GM12864 (cell line): ENCODE results near the gene EHF.

Source experiments
- DNase-seq: peaks from one replicate; pipeline ENCODE4 v3.0.0-alpha.2; 2011; ENCODE audit warnings: low read depth
- H3K4me3 ChIP-seq: 2 replicates; pipeline ENCODE4 v1.5.1; 2011; ENCODE audit warnings: mild to moderate bottlenecking, low read depth, low read length, control low read depth
- TF ChIP-seq, protein P1 (sequence below): IDR thresholded peaks from 2 replicates; pipeline ENCODE4 v1.5.1; 2011; ENCODE audit warnings: low read depth, mild to moderate bottlenecking, moderate library complexity, low read length, control low read depth, inconsistent platforms; ENCODE audit errors: missing control alignments

Gene EHF

GRCh38 chr11:34621876-34622275 is 983 bp downstream of the EHF start:
- TF ChIP-seq, protein P1, sequence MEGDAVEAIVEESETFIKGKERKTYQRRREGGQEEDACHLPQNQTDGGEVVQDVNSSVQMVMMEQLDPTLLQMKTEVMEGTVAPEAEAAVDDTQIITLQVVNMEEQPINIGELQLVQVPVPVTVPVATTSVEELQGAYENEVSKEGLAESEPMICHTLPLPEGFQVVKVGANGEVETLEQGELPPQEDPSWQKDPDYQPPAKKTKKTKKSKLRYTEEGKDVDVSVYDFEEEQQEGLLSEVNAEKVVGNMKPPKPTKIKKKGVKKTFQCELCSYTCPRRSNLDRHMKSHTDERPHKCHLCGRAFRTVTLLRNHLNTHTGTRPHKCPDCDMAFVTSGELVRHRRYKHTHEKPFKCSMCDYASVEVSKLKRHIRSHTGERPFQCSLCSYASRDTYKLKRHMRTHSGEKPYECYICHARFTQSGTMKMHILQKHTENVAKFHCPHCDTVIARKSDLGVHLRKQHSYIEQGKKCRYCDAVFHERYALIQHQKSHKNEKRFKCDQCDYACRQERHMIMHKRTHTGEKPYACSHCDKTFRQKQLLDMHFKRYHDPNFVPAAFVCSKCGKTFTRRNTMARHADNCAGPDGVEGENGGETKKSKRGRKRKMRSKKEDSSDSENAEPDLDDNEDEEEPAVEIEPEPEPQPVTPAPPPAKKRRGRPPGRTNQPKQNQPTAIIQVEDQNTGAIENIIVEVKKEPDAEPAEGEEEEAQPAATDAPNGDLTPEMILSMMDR = no peak
- no peak for DNase-seq
- H3K4me3 ChIP-seq = no peak overlapping the region

DNA sequence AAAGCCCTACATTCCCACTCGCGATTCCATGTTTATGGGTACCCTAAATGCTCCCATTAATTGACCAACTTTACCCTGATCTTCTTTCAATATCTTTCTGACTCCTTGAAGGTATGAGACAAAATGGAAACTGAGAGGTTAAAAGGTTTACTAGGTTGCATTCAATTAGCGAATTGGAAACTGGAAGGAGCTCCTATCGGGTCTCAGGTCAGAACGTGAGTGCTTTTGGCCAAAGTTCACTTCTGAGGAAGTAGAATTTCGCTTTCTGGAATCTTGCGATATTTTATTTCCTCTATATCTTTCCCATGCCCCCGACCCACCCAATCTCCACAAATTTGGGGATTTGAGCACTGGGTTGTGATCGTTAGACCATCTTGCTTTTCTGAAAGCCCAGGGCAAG is 2.6 kb downstream of the EHF start:
- peak overlapping the region; percentile 5; the same call in 1 of the 2 replicates for H3K4me3 ChIP-seq
- TF ChIP-seq, protein P1 = no peak
- peak; percentile 15 for DNase-seq

DNA sequence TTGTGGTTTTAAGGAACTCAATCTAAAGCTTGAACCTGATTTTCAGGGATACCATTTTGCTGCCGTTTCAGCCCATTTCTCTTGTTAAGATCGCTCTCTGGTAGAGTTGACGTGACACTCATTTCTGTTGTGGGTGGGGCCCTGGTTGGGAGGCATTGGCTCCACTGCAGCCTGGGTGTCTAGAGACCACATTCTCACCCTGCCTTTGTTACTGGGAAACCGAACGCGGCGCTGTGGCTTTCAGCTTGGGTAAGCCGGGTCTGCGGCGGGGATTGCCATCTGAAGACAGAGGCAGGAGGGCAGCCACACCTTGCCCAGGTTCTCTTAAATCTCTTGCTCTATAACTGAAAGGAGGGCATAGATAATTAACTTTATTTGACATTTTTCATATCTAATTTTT is 3.2 kb downstream of the EHF start:
- DNase-seq = peak; percentile 46
- TF ChIP-seq, protein P1 = no peak
- H3K4me3 ChIP-seq = peak overlapping the region; percentile 5; the same call in 1 of the 2 replicates

- DNase-seq = no peak
- H3K4me3 ChIP-seq = no peak overlapping the region
- TF ChIP-seq, protein P1 = no peak
These were observed 4.7 kb downstream of the EHF start for GRCh38 chr11:34625576-34625975.

- no peak for DNase-seq
These were observed 5.5 kb downstream of the EHF start for GRCh38 chr11:34626393-34626792.

DNA sequence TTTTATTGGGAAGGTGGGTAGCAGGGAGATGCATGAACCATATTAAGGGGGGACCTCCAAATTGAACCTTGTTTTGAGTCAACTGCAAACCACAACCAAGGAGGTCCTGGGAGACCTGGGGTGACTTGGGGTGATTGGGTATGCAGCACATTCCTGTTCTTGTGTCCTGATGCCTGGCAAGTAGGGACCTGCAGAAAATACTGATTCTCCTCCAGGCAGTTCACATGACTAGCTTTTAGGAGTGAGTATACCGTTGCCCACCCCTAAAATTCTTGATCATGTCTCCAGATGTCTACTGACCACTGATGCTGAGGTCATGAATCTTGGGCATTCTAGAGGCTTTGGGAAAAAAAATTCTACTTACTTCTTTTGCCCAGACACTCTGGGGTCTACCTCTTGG is 6.3 kb downstream of the EHF start:
- DNase-seq = no peak
- H3K4me3 ChIP-seq = no peak overlapping the region
- TF ChIP-seq, protein P1 = no peak

More at GRCh38 chr11:34626393-34626792, 5.5 kb downstream of the EHF start:
- TF ChIP-seq, protein P1 = no peak
- no peak overlapping the region for H3K4me3 ChIP-seq

DNA sequence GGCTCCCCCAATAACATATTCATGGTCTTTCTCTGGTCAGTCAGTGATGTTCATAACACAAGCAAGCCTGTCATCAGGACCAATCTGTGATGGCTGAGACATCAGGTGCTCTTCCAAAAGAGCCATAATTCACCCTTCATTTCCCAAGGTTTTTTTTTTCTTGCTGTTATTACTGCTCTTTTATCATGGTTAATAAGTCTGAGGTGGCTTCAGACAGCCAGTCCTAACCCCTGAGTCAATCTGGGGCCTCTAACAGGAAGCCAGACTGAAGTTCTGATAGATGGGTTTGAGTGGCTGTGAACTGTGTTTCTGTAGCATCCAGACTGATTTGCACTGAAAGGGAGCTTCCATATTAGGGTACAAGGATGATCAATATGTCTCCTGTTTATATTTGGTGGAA is 8.8 kb downstream of the EHF start:
- TF ChIP-seq, protein P1 = no peak
- no peak overlapping the region for H3K4me3 ChIP-seq
- no peak for DNase-seq
